Tibial nerve (tissue), 4 donors: Measurements from ENCODE around the gene SAPCD2. TPM values are rescaled to one million over a fixed set of nuclear protein-coding genes. Genes with fewer than 3 reads are reported as not detected.

ENCODE experiments used
- DNase-seq, 2 donors: peaks; one replicate each; pipeline ENCODE4 v3.0.0-alpha.2; 2019; ENCODE audit warnings: low spot score in 2 of 2
- H3K27ac ChIP-seq, 4 donors: fragments of 200-600 bp; sonication (generic) in 3 of 4; one replicate each; pipeline ENCODE4 v1.5.1; 2017 to 2019; ENCODE audit warnings: mild to moderate bottlenecking in 1 of 4
- H3K27me3 ChIP-seq, 2 donors: fragments of 200-600 bp; sonication (generic) in 1 of 2; one replicate each; pipeline versions ENCODE4 v1.5.1 to v1.6.0; 2017 to 2019
- H3K36me3 ChIP-seq, 3 donors: fragments of 200-600 bp; sonication (generic); one replicate each; pipeline ENCODE4 v1.5.1; 2018 to 2019
- H3K4me1 ChIP-seq, 4 donors: fragments of 200-600 bp; sonication (generic) in 3 of 4; one replicate each; pipeline ENCODE4 v1.5.1; 2017 to 2019
- H3K4me3 ChIP-seq, 4 donors: fragments of 200-600 bp; sonication (generic) in 3 of 4; one replicate each; pipeline ENCODE4 v1.5.1; 2017 to 2019; ENCODE audit warnings: mild to moderate bottlenecking in 1 of 4, moderate library complexity in 1 of 4
- H3K9me3 ChIP-seq, 4 donors: fragments of 200-600 bp; sonication (generic) in 3 of 4; one replicate each; pipeline ENCODE4 v1.5.1; 2017 to 2019
- EP300 ChIP-seq, 2 donors: sonication (generic); formaldehyde crosslinking; IDR thresholded peaks; one replicate each; pipeline ENCODE4 v1.6.1; 2017; ENCODE audit warnings: antibody characterized with exemption in 2 of 2, mild to moderate bottlenecking in 1 of 2
- POLR2A ChIP-seq, 2 donors: fragments of 450-650 bp; IDR thresholded peaks; one replicate each; pipeline ENCODE4 v1.6.1; 2017; ENCODE audit warnings: antibody characterized with exemption in 2 of 2, mild to moderate bottlenecking in 2 of 2, moderate library complexity in 2 of 2
- WGBS, 2 donors: methylation state at CpG; one replicate each; pipeline ENCODE4 v1.1.5; 2018; 5-methylcytosine and 5-hydroxymethylcytosine counted together
- total RNA-seq, 4 donors: library from RNA; depleted of rRNA; stranded (reverse); fragments of >200 nt; gene quantifications; one replicate each; pipeline ENCODE4 v1.1.0, GENCODE V29; 2016
- TF ChIP-seq, protein P1 (sequence below), 5 experiments: fragments of 200-600 bp in 3 of 5; fragments of 450-650 bp in 2 of 5; sonication (generic) in 3 of 5; IDR thresholded peaks; one replicate each; pipeline ENCODE4 v1.5.1; 2016 to 2019; ENCODE audit warnings: antibody characterized with exemption in 5 of 5, mild to moderate bottlenecking in 3 of 5, moderate library complexity in 2 of 5

The SAPCD2 gene
- total RNA-seq, 4 donors from 2014 or later: 0.22 to 0.90 TPM; not detected in 2

DNA sequence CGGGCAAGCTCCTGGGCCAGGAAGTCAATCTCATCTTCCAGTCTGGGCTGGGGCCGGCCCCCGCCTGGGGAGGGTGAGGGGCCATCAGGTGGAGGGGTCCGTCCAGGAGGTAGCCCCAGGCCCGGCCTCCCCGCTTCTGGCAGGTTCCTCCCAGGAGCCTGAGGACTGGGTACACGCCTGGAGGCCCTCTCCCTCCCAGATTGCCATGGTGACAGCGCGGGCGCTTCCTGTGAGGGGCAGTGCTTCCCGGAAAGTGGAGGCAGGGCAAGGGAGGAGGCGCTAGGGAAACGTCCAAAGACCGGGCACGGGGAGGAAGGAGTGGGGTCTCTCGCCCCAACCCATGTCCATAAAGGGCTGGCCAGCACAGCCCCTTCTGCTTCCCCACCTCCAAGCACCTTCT lies 29.2 kb downstream of the SAPCD2 start:
- DNase-seq: no peak
- Histone ChIP-seq H3K4me3 (peak overlapping the region in 1 of 4 donors; percentile 23), H3K36me3 (peaks cover 0 to 52% (median 0%) of the 10 kb centered on the region in 3 donors), H3K9me3 (no peaks in the 10 kb centered on the region), H3K27ac (no peak overlapping the region), H3K27me3 (no peaks in the 10 kb centered on the region), H3K4me1 (peaks cover 0 to 32% (median 18%) of the 10 kb centered on the region in 4 donors)
- TF ChIP-seq POLR2A (IDR thresholded peaks at IDR 0.05): no peak
- TF ChIP-seq EP300 (IDR thresholded peaks at IDR 0.05): no peak
- TF ChIP-seq, protein P1, sequence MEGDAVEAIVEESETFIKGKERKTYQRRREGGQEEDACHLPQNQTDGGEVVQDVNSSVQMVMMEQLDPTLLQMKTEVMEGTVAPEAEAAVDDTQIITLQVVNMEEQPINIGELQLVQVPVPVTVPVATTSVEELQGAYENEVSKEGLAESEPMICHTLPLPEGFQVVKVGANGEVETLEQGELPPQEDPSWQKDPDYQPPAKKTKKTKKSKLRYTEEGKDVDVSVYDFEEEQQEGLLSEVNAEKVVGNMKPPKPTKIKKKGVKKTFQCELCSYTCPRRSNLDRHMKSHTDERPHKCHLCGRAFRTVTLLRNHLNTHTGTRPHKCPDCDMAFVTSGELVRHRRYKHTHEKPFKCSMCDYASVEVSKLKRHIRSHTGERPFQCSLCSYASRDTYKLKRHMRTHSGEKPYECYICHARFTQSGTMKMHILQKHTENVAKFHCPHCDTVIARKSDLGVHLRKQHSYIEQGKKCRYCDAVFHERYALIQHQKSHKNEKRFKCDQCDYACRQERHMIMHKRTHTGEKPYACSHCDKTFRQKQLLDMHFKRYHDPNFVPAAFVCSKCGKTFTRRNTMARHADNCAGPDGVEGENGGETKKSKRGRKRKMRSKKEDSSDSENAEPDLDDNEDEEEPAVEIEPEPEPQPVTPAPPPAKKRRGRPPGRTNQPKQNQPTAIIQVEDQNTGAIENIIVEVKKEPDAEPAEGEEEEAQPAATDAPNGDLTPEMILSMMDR (IDR thresholded peaks at IDR 0.05): no peak
- 45 to 55% methylated on average over 10 of the region's 16 CpGs for WGBS, 2 donors

DNA sequence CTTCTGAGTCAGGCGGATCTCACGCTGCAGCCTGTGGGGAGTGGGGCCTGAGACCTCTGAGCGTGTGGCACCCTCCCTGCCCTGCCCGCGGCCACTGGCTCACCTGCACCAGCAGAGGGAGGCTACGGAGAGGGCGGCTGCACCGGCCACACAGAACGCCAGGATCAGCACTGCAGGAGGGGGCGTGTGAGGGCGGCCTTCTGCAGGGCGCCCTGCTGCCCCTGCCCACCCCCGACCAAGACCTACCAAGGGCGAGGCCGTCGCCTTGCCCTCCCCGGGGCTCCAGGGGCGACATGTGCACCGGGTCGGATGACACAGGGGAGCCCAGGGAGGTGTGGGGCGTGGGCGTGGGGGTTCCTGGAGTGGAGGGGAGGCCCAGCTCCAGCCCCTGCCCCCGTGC lies 29.8 kb downstream of the SAPCD2 start:
- H3K4me3 ChIP-seq: peak overlapping the region in 1 of 4 donors; percentile 23
- 88 to 93% methylated on average over 6 to 14 of the region's 23 CpGs for WGBS, 2 donors
- no peak for DNase-seq

DNA sequence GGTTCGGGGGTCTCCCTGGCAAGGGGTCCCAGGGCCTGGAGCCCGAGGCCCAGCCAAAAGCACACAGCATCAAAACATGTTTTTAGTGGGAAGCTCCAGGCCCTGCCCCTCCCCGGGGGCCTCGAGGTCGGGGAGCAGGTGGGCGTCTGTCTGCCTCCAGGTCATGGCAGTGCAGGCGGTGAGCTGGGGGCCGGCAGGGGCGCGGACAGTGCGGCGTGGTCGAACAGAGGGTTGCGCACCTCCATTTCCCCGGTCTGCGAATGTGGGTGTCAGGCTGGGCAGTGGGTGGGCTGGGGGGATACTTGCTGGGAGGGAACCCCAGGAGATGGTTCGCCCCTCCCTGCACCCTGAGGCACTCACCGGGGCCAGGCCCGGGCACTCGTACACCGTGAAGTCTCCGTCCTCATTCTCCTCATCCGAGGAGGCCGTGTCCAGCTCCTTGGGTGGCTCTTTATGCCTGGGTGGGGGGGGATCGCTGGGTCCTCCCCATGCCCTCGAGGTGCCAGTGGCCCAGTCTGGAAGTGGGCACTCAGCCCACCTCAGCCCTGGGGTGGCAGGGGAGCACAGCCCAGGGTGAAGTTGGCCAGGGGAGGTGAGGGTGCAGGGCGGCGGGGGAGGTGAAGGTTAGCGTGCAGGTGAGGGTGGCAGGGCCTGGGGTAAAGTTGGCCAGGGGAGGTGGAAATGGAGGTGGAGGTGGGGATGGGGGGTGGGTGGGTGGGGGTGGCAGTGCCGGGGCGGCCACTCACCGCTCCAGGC lies 30.6 kb downstream of the SAPCD2 start:
- Histone ChIP-seq H3K4me3 (no peak overlapping the region), H3K27ac (no peak overlapping the region), H3K4me1 (peaks cover 0 to 33% (median 16%) of the 10 kb centered on the region in 4 donors), H3K27me3 (no peaks in the 10 kb centered on the region), H3K9me3 (no peaks in the 10 kb centered on the region), H3K36me3 (peaks cover 0 to 52% (median 0%) of the 10 kb centered on the region in 3 donors)
- TF ChIP-seq, protein P1 (IDR thresholded peaks at IDR 0.05): no peak
- TF ChIP-seq POLR2A (IDR thresholded peaks at IDR 0.05) (no peak), EP300 (IDR thresholded peaks at IDR 0.05) (no peak)
- WGBS, 2 donors: 85 to 89% methylated on average over 9 to 30 of the region's 32 CpGs
- no peak for DNase-seq

More for the DNA sequence above, 29.8 kb downstream of the SAPCD2 start:
- Histone ChIP-seq H3K27me3 (no peaks in the 10 kb centered on the region), H3K4me1 (peaks cover 0 to 32% (median 17%) of the 10 kb centered on the region in 4 donors), H3K9me3 (no peaks in the 10 kb centered on the region), H3K27ac (no peak overlapping the region), H3K36me3 (peaks cover 0 to 52% (median 0%) of the 10 kb centered on the region in 3 donors)
- TF ChIP-seq, protein P1 (IDR thresholded peaks at IDR 0.05): no peak
- no peak for TF ChIP-seq EP300 (IDR thresholded peaks at IDR 0.05)
- no peak for TF ChIP-seq POLR2A (IDR thresholded peaks at IDR 0.05)

DNA sequence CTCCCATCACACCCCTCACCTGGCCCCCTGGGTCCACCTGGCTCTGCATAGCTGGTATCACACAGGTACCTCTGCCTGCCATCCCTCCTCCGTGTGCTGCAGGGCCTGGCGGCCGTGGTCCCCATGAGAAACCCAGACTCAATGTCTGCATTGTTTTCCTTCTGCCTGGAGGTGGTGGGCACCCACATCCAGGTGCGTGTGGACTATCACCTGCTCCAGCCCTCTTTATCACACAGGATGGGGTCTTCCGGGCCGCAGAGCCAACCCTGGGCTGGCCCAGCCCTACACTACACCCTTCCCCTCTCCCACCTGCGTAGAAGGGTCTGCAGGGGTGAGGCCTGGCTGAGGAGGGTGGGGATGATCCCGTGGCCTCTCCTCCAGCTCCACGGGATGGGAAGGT lies 31.4 kb downstream of the SAPCD2 start:
- Histone ChIP-seq H3K36me3 (peaks cover 0 to 52% (median 0%) of the 10 kb centered on the region in 3 donors), H3K9me3 (no peaks in the 10 kb centered on the region), H3K27ac (no peak overlapping the region), H3K27me3 (no peaks in the 10 kb centered on the region), H3K4me3 (no peak overlapping the region), H3K4me1 (peaks cover 0 to 30% (median 12%) of the 10 kb centered on the region in 4 donors)
- TF ChIP-seq, protein P1 (IDR thresholded peaks at IDR 0.05): no peak
- no peak for TF ChIP-seq EP300 (IDR thresholded peaks at IDR 0.05)
- no peak for TF ChIP-seq POLR2A (IDR thresholded peaks at IDR 0.05)
- no peak for DNase-seq
- whole genome bisulfite sequencing, 2 donors: 81 to 83% methylated on average over 9 of the region's 9 CpGs

DNA sequence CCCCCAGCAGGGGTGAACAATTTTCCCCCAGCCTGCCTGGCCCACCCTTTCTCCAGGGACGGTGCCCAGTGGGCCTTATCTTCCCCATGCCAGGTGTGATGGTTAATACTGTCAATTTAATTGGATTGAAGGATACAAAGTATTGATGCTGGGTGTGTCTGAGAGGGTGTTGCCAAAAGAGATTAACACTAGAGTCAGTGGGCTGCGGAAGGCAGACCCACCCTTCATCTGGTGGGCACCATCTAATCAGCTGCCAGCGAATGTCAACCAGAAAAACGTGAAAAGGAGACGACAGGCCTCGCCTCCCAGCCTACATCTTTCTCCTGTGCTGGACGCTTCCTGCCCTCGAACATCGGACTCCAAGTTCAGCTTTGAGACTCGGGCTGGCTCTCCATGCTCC lies 32.9 kb downstream of the SAPCD2 start:
- Histone ChIP-seq H3K27me3 (no peaks in the 10 kb centered on the region), H3K4me3 (no peak overlapping the region), H3K9me3 (no peaks in the 10 kb centered on the region), H3K36me3 (peaks cover 0 to 52% (median 0%) of the 10 kb centered on the region in 3 donors), H3K27ac (no peak overlapping the region), H3K4me1 (peaks cover 0 to 16% (median 10%) of the 10 kb centered on the region in 4 donors)
- no peak for TF ChIP-seq POLR2A (IDR thresholded peaks at IDR 0.05)
- no peak for TF ChIP-seq EP300 (IDR thresholded peaks at IDR 0.05)
- TF ChIP-seq, protein P1 (IDR thresholded peaks at IDR 0.05): no peak
- 77 to 80% methylated on average over 10 of the region's 10 CpGs for WGBS, 2 donors
- no peak for DNase-seq
